WTC11 (cell line): Measurements from ENCODE around the gene NDUFS2.

Experiments used
- CREM ChIP-seq: sonication (generic); formaldehyde crosslinking; IDR thresholded peaks from 2 replicates; pipeline ENCODE4 v1.8.1; 2022; ENCODE audit warnings: mild to moderate bottlenecking, missing genetic modification reagents, moderate library complexity
- CTCF ChIP-seq: fragments of 200-600 bp; IDR thresholded peaks from 2 replicates; pipeline ENCODE4 v1.8.0; 2022; ENCODE audit warnings: antibody characterized with exemption
- NFYB ChIP-seq: sonication (generic); formaldehyde crosslinking; conservative IDR thresholded peaks from 2 replicates; pipeline ENCODE4 v1.8.0; 2022; ENCODE audit warnings: low read depth, missing genetic modification reagents
- RELA ChIP-seq: sonication (generic); formaldehyde crosslinking; IDR thresholded peaks from 2 replicates; pipeline ENCODE4 v1.8.1; 2022; ENCODE audit warnings: missing genetic modification reagents, mild to moderate bottlenecking, borderline replicate concordance
- SMAD4 ChIP-seq: sonication (generic); formaldehyde crosslinking; IDR thresholded peaks from 2 replicates; pipeline ENCODE4 v1.8.0; 2022; ENCODE audit warnings: mild to moderate bottlenecking, missing genetic modification reagents
- ZNF138 ChIP-seq: sonication (generic); formaldehyde crosslinking; conservative IDR thresholded peaks from 2 replicates; pipeline ENCODE4 v1.8.1; 2022; ENCODE audit warnings: mild to moderate bottlenecking, moderate library complexity, missing genetic modification reagents
- ZNF281 ChIP-seq: sonication (generic); formaldehyde crosslinking; IDR thresholded peaks from 2 replicates; pipeline ENCODE4 v1.8.0; 2023; ENCODE audit warnings: mild to moderate bottlenecking, missing genetic modification reagents
- TF ChIP-seq, protein P1 (sequence below): sonication (generic); formaldehyde crosslinking; IDR thresholded peaks from 2 replicates; pipeline ENCODE4 v1.8.1; 2023; ENCODE audit warnings: mild to moderate bottlenecking, missing genetic modification reagents, borderline replicate concordance

GRCh38 chr1:161215076-161215475 lies 12.9 kb downstream of the NDUFS2 start, which contains the start of gene FCER1G:
- TF ChIP-seq ZNF281: no peak
- TF ChIP-seq SMAD4 (CRISPR knock-in tag): no peak
- TF ChIP-seq CREM (CRISPR knock-in tag): no peak
- no peak for TF ChIP-seq ZNF138 (CRISPR knock-in tag)
- TF ChIP-seq, protein P1, sequence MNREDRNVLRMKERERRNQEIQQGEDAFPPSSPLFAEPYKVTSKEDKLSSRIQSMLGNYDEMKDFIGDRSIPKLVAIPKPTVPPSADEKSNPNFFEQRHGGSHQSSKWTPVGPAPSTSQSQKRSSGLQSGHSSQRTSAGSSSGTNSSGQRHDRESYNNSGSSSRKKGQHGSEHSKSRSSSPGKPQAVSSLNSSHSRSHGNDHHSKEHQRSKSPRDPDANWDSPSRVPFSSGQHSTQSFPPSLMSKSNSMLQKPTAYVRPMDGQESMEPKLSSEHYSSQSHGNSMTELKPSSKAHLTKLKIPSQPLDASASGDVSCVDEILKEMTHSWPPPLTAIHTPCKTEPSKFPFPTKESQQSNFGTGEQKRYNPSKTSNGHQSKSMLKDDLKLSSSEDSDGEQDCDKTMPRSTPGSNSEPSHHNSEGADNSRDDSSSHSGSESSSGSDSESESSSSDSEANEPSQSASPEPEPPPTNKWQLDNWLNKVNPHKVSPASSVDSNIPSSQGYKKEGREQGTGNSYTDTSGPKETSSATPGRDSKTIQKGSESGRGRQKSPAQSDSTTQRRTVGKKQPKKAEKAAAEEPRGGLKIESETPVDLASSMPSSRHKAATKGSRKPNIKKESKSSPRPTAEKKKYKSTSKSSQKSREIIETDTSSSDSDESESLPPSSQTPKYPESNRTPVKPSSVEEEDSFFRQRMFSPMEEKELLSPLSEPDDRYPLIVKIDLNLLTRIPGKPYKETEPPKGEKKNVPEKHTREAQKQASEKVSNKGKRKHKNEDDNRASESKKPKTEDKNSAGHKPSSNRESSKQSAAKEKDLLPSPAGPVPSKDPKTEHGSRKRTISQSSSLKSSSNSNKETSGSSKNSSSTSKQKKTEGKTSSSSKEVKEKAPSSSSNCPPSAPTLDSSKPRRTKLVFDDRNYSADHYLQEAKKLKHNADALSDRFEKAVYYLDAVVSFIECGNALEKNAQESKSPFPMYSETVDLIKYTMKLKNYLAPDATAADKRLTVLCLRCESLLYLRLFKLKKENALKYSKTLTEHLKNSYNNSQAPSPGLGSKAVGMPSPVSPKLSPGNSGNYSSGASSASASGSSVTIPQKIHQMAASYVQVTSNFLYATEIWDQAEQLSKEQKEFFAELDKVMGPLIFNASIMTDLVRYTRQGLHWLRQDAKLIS (CRISPR knock-in tag): no peak
- no peak for TF ChIP-seq NFYB (CRISPR knock-in tag)
- TF ChIP-seq CTCF: no peak
- no peak for TF ChIP-seq RELA (CRISPR knock-in tag)
